GM12878 (cell line): ENCODE measurements around the gene PRUNE2. TPM values are rescaled to one million over a fixed set of nuclear protein-coding genes. Genes with fewer than 3 reads are reported as not detected.

Experiments
- ATAC-seq: fragments of 200-7000 bp; cut with Tn5 transposase; 3 replicates; pipeline ENCODE4 v1.9.1; 2020; ENCODE audit warnings: mild to moderate bottlenecking, moderate library complexity
- BruUV-seq: library from RNA; stranded (reverse); fragments of 400-500 nt; replicated peaks from 2 replicates; lab custom pipeline; 2021; lab: Mats Ljungman, UMichigan
- CTCF ChIA-PET: fragments of 300-600 bp; sonication (Branson Sonifier 250); formaldehyde crosslinking; extraction: SDS; loops from one replicate; lab custom pipeline; 2021; ENCODE audit warnings: inconsistent platforms; lab: Yijun Ruan, JAX
- POLR2A ChIA-PET: fragments of 350-600 bp; formaldehyde crosslinking; extraction: SDS; loops from one replicate; lab custom pipeline; 2021; ENCODE audit warnings: inconsistent platforms; lab: Charles Lee
- RAD21 ChIA-PET: fragments of 300-600 bp; sonication (Branson Sonifier 250); formaldehyde crosslinking; loops from one replicate; lab custom pipeline; 2023; ENCODE audit warnings: antibody characterized with exemption; ENCODE audit not compliant: unreplicated experiment; lab: Charles Lee
- SMC1A ChIA-PET: fragments of 300-600 bp; sonication (Branson Sonifier 250); formaldehyde crosslinking; loops from one replicate; lab custom pipeline; 2023; ENCODE audit not compliant: unreplicated experiment, uncharacterized antibody; lab: Charles Lee
- DNase-seq: peaks from one replicate; pipeline ENCODE4 v3.0.0-alpha.2; 2011; ENCODE audit warnings: low read depth, low spot score
- FAIRE-seq: peaks from 3 replicates; lab custom pipeline; 2011; peaks lifted over from hg19 to GRCh38; lab: Jason Lieb, UNC
- H2AFZ ChIP-seq: 2 replicates; pipeline ENCODE4 v1.6.0; 2011; ENCODE audit warnings: low read depth, low read length, control low read depth; ENCODE audit not compliant: control insufficient read depth
- H3K27ac ChIP-seq: 2 replicates; pipeline ENCODE4 v1.5.1; 2011; ENCODE audit warnings: control low read depth; ENCODE audit not compliant: control insufficient read depth, insufficient read depth
- H3K27me3 ChIP-seq, 2 experiments: replicated peaks in 1 of 2; 2 replicates each; pipeline versions ENCODE4 v1.6.0 to v1.6.1; 2011; ENCODE audit warnings: low read length in 1 of 2; ENCODE audit not compliant: control insufficient read depth in 2 of 2, insufficient read depth in 2 of 2
- H3K36me3 ChIP-seq, 2 experiments: 2 replicates each; pipeline ENCODE4 v1.5.1; 2011; ENCODE audit warnings: low read length in 1 of 2; ENCODE audit not compliant: control insufficient read depth in 2 of 2, insufficient read depth in 2 of 2
- H3K4me1 ChIP-seq: 2 replicates; pipeline ENCODE4 v1.6.1; 2011; ENCODE audit warnings: mild to moderate bottlenecking, low read length, moderate library complexity, mixed read lengths; ENCODE audit not compliant: control insufficient read depth, insufficient read depth
- H3K4me2 ChIP-seq: 2 replicates; pipeline ENCODE4 v1.6.0; 2011; ENCODE audit warnings: control low read depth; ENCODE audit not compliant: control insufficient read depth, insufficient read depth
- H3K4me3 ChIP-seq: fragments of 200-600 bp; sonication (generic); 2 replicates; pipeline ENCODE4 v1.5.1; 2016
- H3K79me2 ChIP-seq: 2 replicates; pipeline ENCODE4 v1.6.0; 2011; ENCODE audit warnings: low read length; ENCODE audit not compliant: control insufficient read depth, insufficient read depth
- H3K9ac ChIP-seq: 2 replicates; pipeline ENCODE4 v1.8.0; 2011; ENCODE audit warnings: low read length, control low read depth, mixed read lengths; ENCODE audit not compliant: control insufficient read depth, insufficient read depth
- H3K9me3 ChIP-seq: replicated peaks from 3 replicates; pipeline ENCODE4 v1.5.1; 2011; ENCODE audit warnings: mild to moderate bottlenecking, low read length; ENCODE audit not compliant: control insufficient read depth, insufficient read depth
- H4K20me1 ChIP-seq: 2 replicates; pipeline ENCODE4 v1.6.0; 2011; ENCODE audit not compliant: control insufficient read depth, insufficient read depth
- E2F4 ChIP-seq: IDR thresholded peaks from 2 replicates; pipeline ENCODE4 v1.6.1; 2012; ENCODE audit warnings: low read depth, low read length, improper control_type of control experiment
- EGR1 ChIP-seq, 2 experiments: IDR thresholded peaks; 1 replicate in 1 of 2; 2 replicates in 1 of 2; pipeline ENCODE4 v1.6.1; 2011 to 2012; ENCODE audit warnings: low read depth in 2 of 2, low read length in 2 of 2, borderline replicate concordance in 1 of 2, mild to moderate bottlenecking in 1 of 2, moderate library complexity in 1 of 2
- NFIC ChIP-seq: IDR thresholded peaks from 2 replicates; pipeline ENCODE4 v1.6.1; 2012; ENCODE audit warnings: low read depth, mild to moderate bottlenecking, inconsistent platforms, low read length, moderate library complexity
- PML ChIP-seq: IDR thresholded peaks from 2 replicates; pipeline ENCODE4 v1.6.1; 2012; ENCODE audit warnings: low read length, inconsistent platforms
- RUNX3 ChIP-seq: IDR thresholded peaks from 2 replicates; pipeline ENCODE4 v1.6.1; 2012; ENCODE audit warnings: low read length, inconsistent platforms
- SIX5 ChIP-seq: IDR thresholded peaks from 2 replicates; pipeline ENCODE4 v1.6.1; 2011; ENCODE audit warnings: mild to moderate bottlenecking, low read depth, low read length, moderate library complexity; ENCODE audit not compliant: severe bottlenecking
- SMAD5 ChIP-seq: IDR thresholded peaks from 2 replicates; pipeline ENCODE4 v1.6.1; 2016; ENCODE audit warnings: antibody characterized with exemption, low read depth
- YBX1 ChIP-seq: fragments of 450-650 bp; IDR thresholded peaks from 2 replicates; pipeline ENCODE4 v1.6.1; 2016; ENCODE audit warnings: antibody characterized with exemption
- ZNF274 ChIP-seq: IDR thresholded peaks from one replicate; pipeline ENCODE4 v1.8.0; 2011; ENCODE audit not compliant: insufficient read length, insufficient read depth
- ZSCAN29 ChIP-seq: fragments of 450-650 bp; IDR thresholded peaks from 2 replicates; pipeline ENCODE4 v1.6.1; 2017; ENCODE audit warnings: mild to moderate bottlenecking, moderate library complexity
- WGBS: methylation state at CpG from one replicate; pipeline ENCODE4 v1.1.6; 2016; ENCODE audit warnings: low lambda C conversion rate; ENCODE audit not compliant: insufficient replicate concordance, insufficient coverage; ENCODE audit errors: missing lambda C conversion rate; 5-methylcytosine and 5-hydroxymethylcytosine counted together
- in situ Hi-C: fragments of 300-500 bp; cut with MboI; formaldehyde crosslinking; loops from 9 replicates; pipeline ENCODE4 v1.14.3; 2018; ENCODE audit warnings: mixed read lengths
- intact Hi-C: fragments of 100-400 bp; cut with micrococcal nuclease; formaldehyde crosslinking; loops from one replicate; pipeline ENCODE4 v1.14.2; 2022; ENCODE audit not compliant: unreplicated experiment
- polyA plus RNA-seq, 11 experiments: library from polyadenylated mRNA; depleted of rRNA in 4 of 11; unstranded in 6 of 11; stranded (reverse) in 5 of 11; fragments of >200 nt; fragmentation: Nextera tagmentation in 4 of 11; fragmentation: Illumina TruSeq in 1 of 11; extraction: Ambion mirVana in 4 of 11; extraction: Trizol in 1 of 11; gene quantifications; 1 replicate in 1 of 11; 2 replicates in 10 of 11; pipeline versions ENCODE4 v1.2.1 to v1.2.3, GENCODE V29; 2011 to 2016; ENCODE audit warnings: inconsistent platforms in 2 of 11, missing spikeins in 2 of 11, low read depth in 1 of 11
- total RNA-seq, 4 experiments: library from RNA; depleted of rRNA in 3 of 4; stranded (reverse); fragments of >200 nt in 3 of 4; fragmentation: Illumina TruSeq in 1 of 4; extraction: Trizol in 1 of 4; gene quantifications; 2 replicates each; pipeline versions ENCODE4 v1.2.1 to v1.2.3, GENCODE V29; 2013 to 2021
- TF ChIP-seq, protein P1 (sequence below): fragments of 450-650 bp; formaldehyde crosslinking; IDR thresholded peaks from 2 replicates; pipeline ENCODE4 v1.4.0; 2022; ENCODE audit warnings: mild to moderate bottlenecking, moderate library complexity
- TF ChIP-seq, protein P2 (sequence below): IDR thresholded peaks from 2 replicates; pipeline ENCODE4 v1.6.1; 2011; ENCODE audit warnings: low read depth, mild to moderate bottlenecking, low read length, moderate library complexity, borderline replicate concordance; ENCODE audit errors: extremely low read depth
- TF ChIP-seq, protein P3 (sequence below): fragments of 450-650 bp; IDR thresholded peaks from 2 replicates; pipeline ENCODE4 v1.6.1; 2018; ENCODE audit warnings: borderline replicate concordance, mild to moderate bottlenecking; ENCODE audit not compliant: partially characterized antibody
- TF ChIP-seq, protein P4 (sequence below): fragments of 150-350 bp; IDR thresholded peaks from 2 replicates; pipeline ENCODE4 v1.6.1; 2014; ENCODE audit warnings: mild to moderate bottlenecking, low read depth, low read length

Gene PRUNE2
- total and polyA plus RNA-seq, 10 of the 15 experiments (the other 5 are each of a cell fraction or from before 2014, with no cell fraction given) = 0.07 to 0.63 (median 0.25) TPM

DNA sequence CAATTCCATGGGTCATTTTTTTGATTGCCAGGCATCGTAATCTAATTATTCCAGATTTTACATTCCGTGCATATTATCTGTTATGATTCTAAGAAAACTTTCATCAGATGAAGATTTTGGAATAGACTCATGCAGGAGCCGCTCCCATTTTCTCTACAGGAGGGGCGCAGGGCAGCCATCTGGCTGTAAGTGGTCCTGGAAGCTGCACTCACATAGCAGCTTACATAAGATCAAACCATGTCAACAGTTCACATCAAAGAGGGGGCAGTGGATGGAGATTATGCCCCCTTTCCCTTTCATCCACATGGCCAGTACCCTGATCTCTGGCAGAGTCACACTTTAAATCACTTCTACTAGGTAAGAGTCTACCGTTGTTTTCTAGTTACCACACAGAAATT lies 214.9 kb downstream of the PRUNE2 start:
- CTCF ChIA-PET = interaction anchor here (0.6 kb wide), 1 partner anchor 260 kb away, joined by 3 read pairs; no protein-coding TSS in a partner anchor
- H4K20me1 ChIP-seq = no peaks in the 10 kb centered on the region; the same call in 1 of the 2 replicates

More for the DNA sequence above, 214.9 kb downstream of the PRUNE2 start:
- in situ Hi-C loops = no loop called here
- no peak for DNase-seq
- Histone ChIP-seq H2AFZ (no peak overlapping the region), H3K9ac (no peak overlapping the region), H3K36me3 (no peaks in the 10 kb centered on the region), H3K4me3 (no peak overlapping the region), H3K79me2 (no peaks in the 10 kb centered on the region), H3K9me3 (no peaks in the 10 kb centered on the region), H3K4me1 (no peaks in the 10 kb centered on the region), H3K4me2 (no peak overlapping the region), H3K27ac (no peak overlapping the region), H3K27me3 (peaks cover 2 to 13% of the 10 kb centered on the region in 2 experiments; a peak in 3 of 4 replicates)
- RAD21 ChIA-PET = no interaction called here
- FAIRE-seq = no peak
- POLR2A ChIA-PET = no interaction called here
- WGBS = 74% methylated on average over 5 of the region's 5 CpGs
- TF ChIP-seq YBX1 (no peak), SMAD5 (no peak), NFIC (no peak), SIX5 (no peak), PML (no peak), E2F4 (no peak), ZNF274 (no peak), RUNX3 (no peak), ZSCAN29 (no peak), EGR1 (IDR thresholded peaks at IDR 0.05; ENCODE audit: borderline replicate concordance in 1 of 2, low read depth in 2 of 2, low read length in 2 of 2) (no peak)
- TF ChIP-seq, protein P1, sequence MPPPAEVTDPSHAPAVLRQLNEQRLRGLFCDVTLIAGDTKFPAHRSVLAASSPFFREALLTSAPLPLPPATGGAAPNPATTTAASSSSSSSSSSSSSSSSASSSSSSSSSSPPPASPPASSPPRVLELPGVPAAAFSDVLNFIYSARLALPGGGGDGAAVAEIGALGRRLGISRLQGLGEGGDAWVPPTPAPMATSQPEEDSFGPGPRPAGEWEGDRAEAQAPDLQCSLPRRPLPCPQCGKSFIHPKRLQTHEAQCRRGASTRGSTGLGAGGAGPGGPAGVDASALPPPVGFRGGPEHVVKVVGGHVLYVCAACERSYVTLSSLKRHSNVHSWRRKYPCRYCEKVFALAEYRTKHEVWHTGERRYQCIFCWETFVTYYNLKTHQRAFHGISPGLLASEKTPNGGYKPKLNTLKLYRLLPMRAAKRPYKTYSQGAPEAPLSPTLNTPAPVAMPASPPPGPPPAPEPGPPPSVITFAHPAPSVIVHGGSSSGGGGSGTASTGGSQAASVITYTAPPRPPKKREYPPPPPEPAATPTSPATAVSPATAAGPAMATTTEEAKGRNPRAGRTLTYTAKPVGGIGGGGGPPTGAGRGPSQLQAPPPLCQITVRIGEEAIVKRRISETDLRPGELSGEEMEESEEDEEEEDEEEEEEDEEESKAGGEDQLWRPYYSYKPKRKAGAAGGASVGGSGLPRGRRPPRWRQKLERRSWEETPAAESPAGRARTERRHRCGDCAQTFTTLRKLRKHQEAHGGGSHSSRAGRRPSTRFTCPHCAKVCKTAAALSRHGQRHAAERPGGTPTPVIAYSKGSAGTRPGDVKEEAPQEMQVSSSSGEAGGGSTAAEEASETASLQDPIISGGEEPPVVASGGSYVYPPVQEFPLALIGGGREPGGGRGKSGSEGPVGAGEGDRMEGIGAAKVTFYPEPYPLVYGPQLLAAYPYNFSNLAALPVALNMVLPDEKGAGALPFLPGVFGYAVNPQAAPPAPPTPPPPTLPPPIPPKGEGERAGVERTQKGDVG (CRISPR knock-in tag) = no peak
- TF ChIP-seq, protein P2, sequence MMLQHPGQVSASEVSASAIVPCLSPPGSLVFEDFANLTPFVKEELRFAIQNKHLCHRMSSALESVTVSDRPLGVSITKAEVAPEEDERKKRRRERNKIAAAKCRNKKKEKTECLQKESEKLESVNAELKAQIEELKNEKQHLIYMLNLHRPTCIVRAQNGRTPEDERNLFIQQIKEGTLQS = no peak
- TF ChIP-seq, protein P3, sequence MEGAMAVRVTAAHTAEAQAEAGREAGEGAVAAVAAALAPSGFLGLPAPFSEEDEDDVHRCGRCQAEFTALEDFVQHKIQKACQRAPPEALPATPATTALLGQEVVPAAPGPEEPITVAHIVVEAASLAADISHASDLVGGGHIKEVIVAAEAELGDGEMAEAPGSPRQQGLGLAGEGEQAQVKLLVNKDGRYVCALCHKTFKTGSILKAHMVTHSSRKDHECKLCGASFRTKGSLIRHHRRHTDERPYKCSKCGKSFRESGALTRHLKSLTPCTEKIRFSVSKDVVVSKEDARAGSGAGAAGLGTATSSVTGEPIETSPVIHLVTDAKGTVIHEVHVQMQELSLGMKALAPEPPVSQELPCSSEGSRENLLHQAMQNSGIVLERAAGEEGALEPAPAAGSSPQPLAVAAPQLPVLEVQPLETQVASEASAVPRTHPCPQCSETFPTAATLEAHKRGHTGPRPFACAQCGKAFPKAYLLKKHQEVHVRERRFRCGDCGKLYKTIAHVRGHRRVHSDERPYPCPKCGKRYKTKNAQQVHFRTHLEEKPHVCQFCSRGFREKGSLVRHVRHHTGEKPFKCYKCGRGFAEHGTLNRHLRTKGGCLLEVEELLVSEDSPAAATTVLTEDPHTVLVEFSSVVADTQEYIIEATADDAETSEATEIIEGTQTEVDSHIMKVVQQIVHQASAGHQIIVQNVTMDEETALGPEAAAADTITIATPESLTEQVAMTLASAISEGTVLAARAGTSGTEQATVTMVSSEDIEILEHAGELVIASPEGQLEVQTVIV = no peak
- TF ChIP-seq, protein P4, sequence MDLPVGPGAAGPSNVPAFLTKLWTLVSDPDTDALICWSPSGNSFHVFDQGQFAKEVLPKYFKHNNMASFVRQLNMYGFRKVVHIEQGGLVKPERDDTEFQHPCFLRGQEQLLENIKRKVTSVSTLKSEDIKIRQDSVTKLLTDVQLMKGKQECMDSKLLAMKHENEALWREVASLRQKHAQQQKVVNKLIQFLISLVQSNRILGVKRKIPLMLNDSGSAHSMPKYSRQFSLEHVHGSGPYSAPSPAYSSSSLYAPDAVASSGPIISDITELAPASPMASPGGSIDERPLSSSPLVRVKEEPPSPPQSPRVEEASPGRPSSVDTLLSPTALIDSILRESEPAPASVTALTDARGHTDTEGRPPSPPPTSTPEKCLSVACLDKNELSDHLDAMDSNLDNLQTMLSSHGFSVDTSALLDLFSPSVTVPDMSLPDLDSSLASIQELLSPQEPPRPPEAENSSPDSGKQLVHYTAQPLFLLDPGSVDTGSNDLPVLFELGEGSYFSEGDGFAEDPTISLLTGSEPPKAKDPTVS = no peak
- SMC1A ChIA-PET = interaction anchor here (0.7 kb wide), 1 partner anchor 72 kb away, joined by 3 read pairs; no protein-coding TSS in a partner anchor
- intact Hi-C loops = no loop called here
- no TSS peak for BruUV-seq
- ATAC-seq = no peak
